MM.1S (cell line): Measurements from ENCODE around the gene GAST.
A peak's percentile ranks its signal among the peaks of the same experiment; 100 is the strongest.

Experiments used
- DNase-seq: peaks from one replicate; pipeline ENCODE4 v3.0.0-alpha.2; 2015
- H2AFZ ChIP-seq: fragments of 300-600 bp; sonication (generic); 2 replicates; pipeline ENCODE4 v1.6.0; 2016; ENCODE audit warnings: antibody characterized with exemption, low read length
- H3F3A ChIP-seq: fragments of 300-600 bp; sonication (generic); 2 replicates; pipeline ENCODE4 v1.6.1; 2016; ENCODE audit warnings: mild to moderate bottlenecking, antibody characterized with exemption, low read length, moderate library complexity, mixed read lengths; ENCODE audit not compliant: insufficient read depth
- H3K27ac ChIP-seq: fragments of 300-600 bp; sonication (generic); 2 replicates; pipeline ENCODE4 v1.5.1; 2016; ENCODE audit warnings: mild to moderate bottlenecking, low read length
- H3K27me3 ChIP-seq: fragments of 300-600 bp; sonication (generic); replicated peaks from 2 replicates; pipeline ENCODE4 v1.6.0; 2016; ENCODE audit warnings: low read length; ENCODE audit not compliant: insufficient read depth
- H3K36me3 ChIP-seq: fragments of 300-600 bp; sonication (generic); replicated peaks from 2 replicates; pipeline ENCODE4 v1.6.1; 2016; ENCODE audit warnings: mild to moderate bottlenecking, low read length, mixed read lengths; ENCODE audit not compliant: insufficient read depth
- H3K4me1 ChIP-seq: fragments of 300-600 bp; sonication (generic); 2 replicates; pipeline ENCODE4 v1.6.1; 2016; ENCODE audit warnings: low read length, mixed read lengths
- H3K4me2 ChIP-seq: fragments of 300-600 bp; sonication (generic); 2 replicates; pipeline ENCODE4 v1.6.0; 2016; ENCODE audit warnings: low read depth, low read length
- H3K4me3 ChIP-seq: fragments of 300-600 bp; sonication (generic); 2 replicates; pipeline ENCODE4 v1.5.1; 2016; ENCODE audit warnings: low read length, mixed read lengths
- H3K79me2 ChIP-seq: fragments of 300-600 bp; sonication (generic); 2 replicates; pipeline ENCODE4 v1.6.1; 2016; ENCODE audit warnings: mixed run types, low read length, mixed read lengths
- H3K9ac ChIP-seq: fragments of 300-600 bp; sonication (generic); 2 replicates; pipeline ENCODE4 v1.6.1; 2016; ENCODE audit warnings: low read length, mixed read lengths
- H3K9me2 ChIP-seq: fragments of 300-600 bp; sonication (generic); replicated peaks from 2 replicates; pipeline ENCODE4 v1.6.1; 2016; ENCODE audit warnings: mild to moderate bottlenecking, low read length, mixed read lengths; ENCODE audit not compliant: insufficient read depth
- H3K9me3 ChIP-seq: fragments of 300-600 bp; sonication (generic); replicated peaks from 2 replicates; pipeline ENCODE4 v1.6.1; 2016; ENCODE audit warnings: mild to moderate bottlenecking, low read length, mixed read lengths; ENCODE audit not compliant: insufficient read depth
- H4K20me1 ChIP-seq: fragments of 300-600 bp; sonication (generic); 2 replicates; pipeline ENCODE4 v1.6.1; 2016; ENCODE audit warnings: mild to moderate bottlenecking, low read length, moderate library complexity, mixed read lengths; ENCODE audit not compliant: insufficient read depth
- EZH2 ChIP-seq: fragments of 300-600 bp; sonication (generic); optimal IDR thresholded peaks from 2 replicates; pipeline ENCODE3; 2017; ENCODE audit warnings: low read depth, mild to moderate bottlenecking, antibody characterized with exemption, low read length, mixed read lengths
- EZH2phosphoT487 ChIP-seq: fragments of 300-600 bp; sonication (generic); IDR thresholded peaks from 2 replicates; pipeline ENCODE4 v1.6.1; 2018; ENCODE audit warnings: antibody characterized with exemption, low read length
- TF ChIP-seq, protein P1 (sequence below): fragments of 300-600 bp; sonication (generic); IDR thresholded peaks from 2 replicates; pipeline ENCODE4 v1.5.1; 2016; ENCODE audit warnings: antibody characterized with exemption, low read length, mixed read lengths

The GAST gene

DNA sequence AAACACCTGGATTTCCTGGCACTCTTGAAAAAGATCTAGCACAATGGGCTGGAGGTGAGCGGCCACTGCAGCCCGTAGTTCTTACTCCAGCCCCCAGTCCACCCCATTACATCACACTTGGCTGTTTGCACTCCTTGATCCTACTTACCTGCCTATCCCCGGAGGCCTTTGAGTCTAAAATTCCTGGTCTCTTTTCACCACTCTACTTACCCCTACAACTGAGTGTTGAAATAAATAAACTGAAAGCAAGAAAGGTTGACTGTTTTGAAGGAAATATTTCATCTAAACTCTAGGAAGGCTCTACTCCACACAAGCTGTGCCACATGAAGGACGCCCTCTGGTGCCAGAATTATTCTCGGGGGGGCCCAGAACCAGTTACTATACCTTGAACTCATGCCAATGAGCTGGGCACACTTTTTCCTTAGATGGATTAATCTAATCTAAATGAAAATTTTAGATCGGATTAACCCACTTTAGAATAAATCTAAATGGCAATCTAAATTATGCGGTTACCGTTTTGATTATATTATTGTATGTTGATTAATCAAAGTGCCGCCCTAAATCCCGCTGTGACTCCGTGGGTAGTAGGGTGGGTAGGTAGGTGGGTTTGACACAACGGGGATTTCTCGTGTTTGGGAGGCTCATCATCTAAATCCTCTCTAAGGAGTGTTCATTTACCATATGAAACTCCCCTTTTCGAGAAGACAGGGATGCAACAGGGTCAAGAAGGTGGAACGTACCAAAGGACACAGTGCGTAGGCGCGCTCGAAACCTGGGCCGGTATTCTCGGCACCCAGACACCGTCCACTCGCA, 24.1 kb upstream of the GAST start:
- peaks cover 24% of the 10 kb centered on the region for H4K20me1 ChIP-seq
- H3K27ac ChIP-seq = peak overlapping the region; percentile 79
- H3K4me2 ChIP-seq = peak overlapping the region; percentile 93
- peak overlapping the region; percentile 66; the same call in 1 of the 2 replicates for H3K9ac ChIP-seq
- H3K4me3 ChIP-seq = peak overlapping the region; percentile 67
- peaks cover 30% of the 10 kb centered on the region for H3K79me2 ChIP-seq
- H3K9me3 ChIP-seq = no peaks in the 10 kb centered on the region
- peak; percentile 59 for DNase-seq
- H3K9me2 ChIP-seq = no peaks in the 10 kb centered on the region
- peaks cover 12% of the 10 kb centered on the region for H3K4me1 ChIP-seq
- peaks cover 50% of the 10 kb centered on the region for H3F3A ChIP-seq
- TF ChIP-seq EZH2 = no peak
- TF ChIP-seq, protein P1, sequence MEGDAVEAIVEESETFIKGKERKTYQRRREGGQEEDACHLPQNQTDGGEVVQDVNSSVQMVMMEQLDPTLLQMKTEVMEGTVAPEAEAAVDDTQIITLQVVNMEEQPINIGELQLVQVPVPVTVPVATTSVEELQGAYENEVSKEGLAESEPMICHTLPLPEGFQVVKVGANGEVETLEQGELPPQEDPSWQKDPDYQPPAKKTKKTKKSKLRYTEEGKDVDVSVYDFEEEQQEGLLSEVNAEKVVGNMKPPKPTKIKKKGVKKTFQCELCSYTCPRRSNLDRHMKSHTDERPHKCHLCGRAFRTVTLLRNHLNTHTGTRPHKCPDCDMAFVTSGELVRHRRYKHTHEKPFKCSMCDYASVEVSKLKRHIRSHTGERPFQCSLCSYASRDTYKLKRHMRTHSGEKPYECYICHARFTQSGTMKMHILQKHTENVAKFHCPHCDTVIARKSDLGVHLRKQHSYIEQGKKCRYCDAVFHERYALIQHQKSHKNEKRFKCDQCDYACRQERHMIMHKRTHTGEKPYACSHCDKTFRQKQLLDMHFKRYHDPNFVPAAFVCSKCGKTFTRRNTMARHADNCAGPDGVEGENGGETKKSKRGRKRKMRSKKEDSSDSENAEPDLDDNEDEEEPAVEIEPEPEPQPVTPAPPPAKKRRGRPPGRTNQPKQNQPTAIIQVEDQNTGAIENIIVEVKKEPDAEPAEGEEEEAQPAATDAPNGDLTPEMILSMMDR = peak; percentile 63
- no peaks in the 10 kb centered on the region for H3K27me3 ChIP-seq
- peaks cover 37% of the 10 kb centered on the region for H3K36me3 ChIP-seq
- peak overlapping the region; percentile 87 for H2AFZ ChIP-seq

DNA sequence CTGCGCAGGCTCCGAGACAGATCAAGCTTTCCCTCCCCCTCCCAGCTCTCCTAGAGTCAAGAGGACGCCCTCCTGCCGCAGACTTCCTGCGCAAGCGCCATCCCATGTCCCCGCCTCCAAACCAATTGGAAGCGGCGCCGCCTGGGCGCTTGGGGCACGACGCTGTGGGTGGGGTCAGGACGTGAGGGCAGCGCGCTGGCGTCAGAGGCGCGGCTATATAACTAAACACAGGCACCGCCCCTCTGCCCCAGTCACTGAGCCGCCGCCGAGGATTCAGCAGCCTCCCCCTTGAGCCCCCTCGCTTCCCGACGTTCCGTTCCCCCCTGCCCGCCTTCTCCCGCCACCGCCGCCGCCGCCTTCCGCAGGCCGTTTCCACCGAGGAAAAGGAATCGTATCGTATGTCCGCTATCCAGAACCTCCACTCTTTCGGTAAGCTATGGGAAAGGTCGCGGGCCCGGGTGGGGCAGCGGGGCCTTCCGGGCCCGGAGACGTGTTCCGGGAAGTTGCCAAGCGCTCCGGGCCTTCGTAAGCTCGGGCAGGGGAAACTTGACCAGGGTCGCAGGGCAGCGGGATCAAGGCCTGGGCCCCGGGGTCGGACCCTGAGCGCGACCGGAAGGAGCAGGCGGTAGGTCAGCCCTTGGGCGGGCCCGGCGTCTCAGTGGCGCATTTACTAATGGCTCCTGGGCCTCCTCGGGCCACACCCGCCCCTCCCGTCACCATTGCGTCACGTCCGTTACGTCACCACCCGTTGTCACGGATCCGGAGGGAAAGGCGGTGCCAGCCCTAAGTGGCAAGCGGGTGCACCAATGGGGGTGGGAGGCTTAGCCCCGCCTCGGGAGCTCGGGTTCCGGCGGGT, 23.3 kb upstream of the GAST start, which contains the start of gene EIF1:
Gene EIF1 (plus strand): TSS at position 245 of the 856 bp plus-strand sequence. CDS start 154 bp downstream, at position 399.
- H3K27me3 ChIP-seq = no peaks in the 10 kb centered on the region
- peaks cover 12% of the 10 kb centered on the region for H3K4me1 ChIP-seq
- peaks cover 30% of the 10 kb centered on the region for H3K79me2 ChIP-seq
- peak within 1 kb of the TSS; percentile 100 for H3K9ac ChIP-seq
- H4K20me1 ChIP-seq = peaks cover 24% of the 10 kb centered on the region
- H3K9me2 ChIP-seq = no peaks in the 10 kb centered on the region
- H3F3A ChIP-seq = peaks cover 56% of the 10 kb centered on the region
- H3K36me3 ChIP-seq = peaks cover 37% of the 10 kb centered on the region
- DNase-seq = peak; percentile 100
- H3K4me2 ChIP-seq = peak within 1 kb of the TSS; percentile 93
- peak within 1 kb of the TSS; percentile 87 for H2AFZ ChIP-seq
- peak within 1 kb of the TSS; percentile 99 for H3K27ac ChIP-seq
- no peaks in the 10 kb centered on the region for H3K9me3 ChIP-seq
- H3K4me3 ChIP-seq = peak within 1 kb of the TSS; percentile 100
- TF ChIP-seq EZH2 (no peak), EZH2phosphoT487 (no peak)
- TF ChIP-seq, protein P1 = no peak

DNA sequence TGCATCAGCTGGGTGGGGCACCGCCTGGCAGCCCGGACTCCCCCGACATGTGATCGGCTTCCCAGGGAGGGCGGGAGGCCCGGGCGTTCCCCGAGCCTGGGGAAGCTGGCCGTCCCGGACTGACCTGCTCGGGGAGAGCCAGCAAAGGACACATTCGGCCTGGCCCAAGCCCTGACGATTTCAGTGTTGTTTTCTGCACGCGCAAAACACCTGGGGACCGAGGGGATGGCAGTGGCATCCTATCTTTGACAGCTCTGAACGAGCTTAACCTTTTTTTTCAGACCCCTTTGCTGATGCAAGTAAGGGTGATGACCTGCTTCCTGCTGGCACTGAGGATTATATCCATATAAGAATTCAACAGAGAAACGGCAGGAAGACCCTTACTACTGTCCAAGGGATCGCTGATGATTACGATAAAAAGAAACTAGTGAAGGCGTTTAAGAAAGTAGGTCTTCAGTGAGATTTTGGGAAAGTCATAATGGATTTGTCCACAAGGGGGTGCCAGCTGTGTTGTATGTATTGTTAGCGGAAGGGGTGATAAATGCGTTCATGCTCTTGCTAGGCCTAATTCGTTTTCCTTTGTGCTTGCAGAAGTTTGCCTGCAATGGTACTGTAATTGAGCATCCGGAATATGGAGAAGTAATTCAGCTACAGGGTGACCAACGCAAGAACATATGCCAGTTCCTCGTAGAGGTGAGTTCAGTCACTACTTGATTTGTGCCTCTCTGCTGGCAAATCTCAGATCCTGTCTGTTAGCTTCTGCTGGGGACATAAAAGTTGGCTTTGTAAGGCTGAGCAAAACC, 22.4 kb upstream of the GAST start:
- Histone ChIP-seq H3K36me3 (peaks cover 37% of the 10 kb centered on the region), H3K27me3 (no peaks in the 10 kb centered on the region), H3K9me2 (no peaks in the 10 kb centered on the region), H3K27ac (peak overlapping the region; percentile 99), H4K20me1 (peaks cover 24% of the 10 kb centered on the region), H3K4me2 (peak overlapping the region; percentile 68), H3F3A (peaks cover 61% of the 10 kb centered on the region), H3K9me3 (no peaks in the 10 kb centered on the region), H3K4me3 (peak overlapping the region; percentile 100), H3K79me2 (peaks cover 30% of the 10 kb centered on the region), H2AFZ (no peak overlapping the region), H3K9ac (peak overlapping the region; percentile 100), H3K4me1 (peaks cover 12% of the 10 kb centered on the region)
- DNase-seq = peak; percentile 74
- TF ChIP-seq, protein P1 = peak; percentile 74
- no peak for TF ChIP-seq EZH2phosphoT487
